ENCODE data around the gene PTPN1.
A peak's percentile ranks its signal among the peaks of the same experiment; 100 is the strongest.
"Not testable (repeated sequence)": the region's sequence is repeated elsewhere in the genome, so short reads cannot be mapped to it uniquely, and the experiment has no call there.

Gene PTPN1

DNA sequence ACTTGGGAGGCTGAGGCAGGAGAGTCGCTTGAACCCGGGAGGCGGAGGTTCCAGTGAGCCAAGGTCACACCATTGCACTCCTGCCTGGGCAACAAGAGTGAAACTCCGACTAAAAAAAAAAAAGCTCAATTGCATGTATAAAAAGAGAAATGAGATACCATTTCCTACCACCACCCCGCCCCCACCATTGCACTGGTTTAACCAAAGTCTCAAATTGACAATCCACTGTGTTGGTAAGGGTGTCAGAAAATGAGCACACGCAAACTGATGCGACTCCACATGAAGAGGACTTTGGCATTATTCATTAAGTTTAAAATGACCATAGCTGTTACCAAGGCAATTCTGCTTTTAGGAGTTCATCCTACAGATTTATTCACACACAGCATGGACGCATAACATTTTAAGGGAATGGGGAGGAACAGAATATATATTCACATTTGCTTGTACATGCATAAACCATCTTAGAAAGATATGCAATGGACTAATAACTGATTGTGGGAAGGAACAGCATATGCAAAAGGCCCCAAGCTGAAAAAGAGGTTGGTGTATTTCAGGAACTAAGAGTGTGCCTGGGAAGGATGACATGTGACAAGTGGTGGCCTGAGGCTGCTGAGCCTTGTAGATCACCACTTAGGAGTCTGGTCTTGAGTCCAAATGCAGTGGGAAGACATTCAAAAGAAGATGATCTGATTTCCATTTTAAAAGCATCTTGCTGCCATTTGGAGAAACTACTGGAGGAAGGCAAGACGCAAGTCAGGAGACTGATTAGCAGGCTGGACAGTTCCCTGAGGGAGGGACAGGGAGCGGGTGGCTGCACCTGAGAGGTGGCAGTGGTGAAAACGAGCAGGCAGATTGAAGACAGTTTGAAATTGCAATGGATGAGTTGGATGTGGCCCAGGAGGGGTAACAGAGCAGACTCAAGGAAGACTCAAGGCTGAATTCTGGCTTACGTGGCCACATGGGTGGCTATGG, 37.2 kb upstream of the PTPN1 start:
- TF ChIP-seq, protein P1, sequence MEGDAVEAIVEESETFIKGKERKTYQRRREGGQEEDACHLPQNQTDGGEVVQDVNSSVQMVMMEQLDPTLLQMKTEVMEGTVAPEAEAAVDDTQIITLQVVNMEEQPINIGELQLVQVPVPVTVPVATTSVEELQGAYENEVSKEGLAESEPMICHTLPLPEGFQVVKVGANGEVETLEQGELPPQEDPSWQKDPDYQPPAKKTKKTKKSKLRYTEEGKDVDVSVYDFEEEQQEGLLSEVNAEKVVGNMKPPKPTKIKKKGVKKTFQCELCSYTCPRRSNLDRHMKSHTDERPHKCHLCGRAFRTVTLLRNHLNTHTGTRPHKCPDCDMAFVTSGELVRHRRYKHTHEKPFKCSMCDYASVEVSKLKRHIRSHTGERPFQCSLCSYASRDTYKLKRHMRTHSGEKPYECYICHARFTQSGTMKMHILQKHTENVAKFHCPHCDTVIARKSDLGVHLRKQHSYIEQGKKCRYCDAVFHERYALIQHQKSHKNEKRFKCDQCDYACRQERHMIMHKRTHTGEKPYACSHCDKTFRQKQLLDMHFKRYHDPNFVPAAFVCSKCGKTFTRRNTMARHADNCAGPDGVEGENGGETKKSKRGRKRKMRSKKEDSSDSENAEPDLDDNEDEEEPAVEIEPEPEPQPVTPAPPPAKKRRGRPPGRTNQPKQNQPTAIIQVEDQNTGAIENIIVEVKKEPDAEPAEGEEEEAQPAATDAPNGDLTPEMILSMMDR (IDR thresholded peaks at IDR 0.05; ENCODE audit: borderline replicate concordance, insufficient read depth, low read depth, low read length), result no peak
- no peak overlapping the region for H3K4me3 ChIP-seq (ENCODE audit: low read depth, low read length)

DNA sequence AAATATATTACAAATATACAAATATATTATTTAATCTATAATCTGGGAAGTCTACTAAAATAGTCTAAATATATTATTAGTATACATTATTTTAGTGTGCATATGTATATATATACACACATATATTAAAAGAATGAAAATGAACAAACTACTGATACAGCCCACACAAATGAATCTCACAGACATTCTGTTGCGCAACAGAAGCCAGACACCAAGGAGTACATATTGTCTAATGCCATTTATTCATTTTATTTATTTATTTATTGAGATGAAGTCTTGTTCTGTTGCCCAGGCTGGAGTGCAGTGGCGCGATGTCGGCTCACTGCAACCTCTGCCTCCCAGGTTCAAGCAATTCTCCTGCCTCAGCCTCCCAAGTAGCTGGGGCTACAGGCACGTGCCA, 35.8 kb upstream of the PTPN1 start:
- H3K4me3 ChIP-seq (ENCODE audit: low read depth, low read length), result not testable (repeated sequence)

DNA sequence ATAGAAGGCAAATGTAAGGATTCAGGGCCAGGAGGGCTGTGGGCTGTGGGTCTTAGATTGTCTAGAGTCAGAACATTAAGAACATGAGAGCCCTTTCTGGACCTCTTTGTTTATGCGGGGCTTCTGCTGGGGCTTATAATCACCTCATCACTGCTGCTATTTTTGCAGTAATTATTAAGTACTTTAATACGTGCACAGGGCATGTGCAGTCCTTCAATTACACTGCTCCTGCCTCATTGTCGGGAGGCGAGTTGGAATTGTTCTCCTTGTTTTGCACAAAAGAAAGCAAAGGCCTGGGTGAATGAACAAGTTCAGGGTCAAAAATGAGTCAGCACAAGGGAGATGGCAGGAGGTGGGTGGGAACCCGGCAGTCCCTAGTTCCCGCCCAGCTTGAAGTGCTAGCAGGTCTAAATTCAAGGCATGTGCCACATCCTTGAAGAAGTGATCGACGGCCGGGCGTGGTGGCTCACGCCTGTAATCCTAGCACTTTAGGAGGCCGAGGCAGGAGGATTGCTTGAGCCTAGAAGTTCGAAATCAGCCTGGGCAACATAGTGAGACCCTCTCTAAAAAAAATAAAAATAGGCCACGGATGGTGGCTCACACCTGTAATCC, 34.4 kb upstream of the PTPN1 start:
- TF ChIP-seq, protein P1 (IDR thresholded peaks at IDR 0.05; ENCODE audit: borderline replicate concordance, insufficient read depth, low read depth, low read length), result no peak
- H3K4me3 ChIP-seq (ENCODE audit: low read depth, low read length), result no peak overlapping the region

DNA sequence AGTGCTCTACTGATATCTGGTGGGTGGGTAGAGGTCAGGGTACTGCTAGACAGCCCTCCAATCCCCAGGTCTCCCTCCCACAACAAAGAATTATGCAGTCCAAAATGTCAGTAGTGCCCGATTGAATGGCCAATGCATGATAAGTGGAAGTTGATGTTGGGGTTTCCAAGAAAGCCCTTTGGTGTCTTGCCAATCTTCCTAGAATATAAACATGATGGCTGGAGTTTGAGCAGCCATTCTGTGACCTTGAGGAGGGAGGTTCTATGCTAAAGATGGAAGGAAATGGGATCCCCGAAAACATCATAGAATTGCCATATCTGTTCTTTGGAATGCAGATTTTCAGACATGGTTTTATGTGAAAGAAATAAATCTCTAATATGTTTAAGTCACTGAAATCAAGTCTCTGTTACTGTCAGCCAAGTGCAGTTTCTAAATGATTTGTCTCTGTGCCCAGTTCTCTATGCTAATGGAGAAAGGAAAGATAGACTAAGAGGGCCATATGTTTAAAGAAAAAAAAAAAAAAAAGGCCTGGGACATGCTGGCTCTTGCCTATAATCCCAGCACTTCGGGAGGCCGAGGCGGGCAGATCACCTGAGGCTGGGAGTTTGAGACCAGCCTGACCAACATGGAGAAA, 32.8 kb upstream of the PTPN1 start:
- TF ChIP-seq, protein P1 (IDR thresholded peaks at IDR 0.05; ENCODE audit: borderline replicate concordance, insufficient read depth, low read depth, low read length), result 0 out of 2 replicates have a peak, but pooled peaks have one; percentile 13
- H3K4me3 ChIP-seq (ENCODE audit: low read depth, low read length), result no peak overlapping the region

DNA sequence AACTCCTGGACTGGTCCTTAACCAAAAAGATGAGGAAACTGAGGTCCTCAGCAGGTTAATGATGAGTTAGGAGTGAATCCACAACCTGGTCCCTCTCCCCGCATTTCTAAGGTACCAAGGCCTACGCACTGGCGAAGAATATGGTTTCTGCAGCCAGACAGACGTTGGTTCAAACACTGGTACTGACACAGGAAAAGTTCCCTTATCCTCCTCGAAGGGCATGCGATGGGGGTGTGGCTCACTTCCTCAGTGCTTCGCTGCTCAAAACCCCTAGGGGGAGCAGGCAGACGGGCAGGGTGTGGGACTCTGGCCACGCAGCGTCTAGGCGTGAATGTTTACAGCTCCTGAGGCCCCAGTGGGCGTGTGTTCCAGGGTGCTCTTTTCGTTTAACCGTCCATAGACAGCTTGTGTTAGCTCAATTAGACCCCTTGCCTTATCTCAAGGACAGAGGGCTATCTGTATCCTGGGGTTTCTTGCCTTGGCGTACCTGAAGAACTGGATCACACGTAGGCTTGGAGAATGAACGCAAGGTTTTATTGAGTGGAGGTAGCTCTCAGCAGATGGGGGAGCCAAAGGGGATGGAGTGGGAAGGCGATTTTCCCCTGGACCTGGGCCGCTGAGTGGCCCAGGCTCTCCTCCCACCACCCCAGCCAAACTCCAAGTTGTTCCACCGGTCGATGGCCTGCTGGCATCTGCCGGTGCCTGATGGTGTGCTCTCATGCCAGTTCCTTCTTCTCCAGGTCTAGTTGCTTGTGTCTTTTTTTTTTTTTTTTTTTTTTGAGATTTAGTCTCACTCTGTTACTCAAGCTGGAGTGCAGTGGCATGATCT, 31.8 kb upstream of the PTPN1 start:
- no peak overlapping the region for H3K4me3 ChIP-seq (ENCODE audit: low read depth, low read length)
- TF ChIP-seq, protein P1 (IDR thresholded peaks at IDR 0.05; ENCODE audit: borderline replicate concordance, insufficient read depth, low read depth, low read length), result peak; percentile 92

DNA sequence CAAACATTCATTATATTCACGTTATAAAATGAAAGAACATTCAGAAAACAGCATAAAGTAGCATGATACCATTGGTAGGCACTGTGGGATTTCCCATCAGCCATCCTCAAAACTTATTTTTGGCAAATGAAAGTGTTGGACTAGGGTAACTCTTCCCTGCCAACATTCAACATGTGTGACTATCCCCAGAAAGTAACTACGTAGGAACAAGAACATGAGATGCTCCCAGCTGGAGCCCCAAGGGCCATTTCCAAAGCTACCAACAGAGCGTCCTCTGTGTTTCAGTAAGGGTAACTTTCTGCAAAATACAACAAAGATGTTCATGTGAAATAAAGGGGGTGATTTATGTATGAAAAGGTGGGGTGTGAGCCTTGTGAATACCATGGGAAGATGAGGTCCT, 28.4 kb upstream of the PTPN1 start:
- TF ChIP-seq, protein P1 (IDR thresholded peaks at IDR 0.05; ENCODE audit: borderline replicate concordance, insufficient read depth, low read depth, low read length), result no peak
- H3K4me3 ChIP-seq (ENCODE audit: low read depth, low read length), result no peak overlapping the region
